KOPT-K1 (cell line): Measurements from ENCODE around the gene PDE11A.
"Not testable (repeated sequence)": the region's sequence is repeated elsewhere in the genome, so short reads cannot be mapped to it uniquely, and the experiment has no call there.

Experiments used
- H3K27ac ChIP-seq: fragments of 200-600 bp; sonication (generic); 2 replicates; pipeline ENCODE4 v1.5.1; 2016; ENCODE audit warnings: antibody characterized with exemption, mild to moderate bottlenecking, low read depth, low read length; ENCODE audit not compliant: poor library complexity, severe bottlenecking
- H3K36me3 ChIP-seq: fragments of 200-600 bp; sonication (generic); 2 replicates; pipeline ENCODE4 v1.5.1; 2017; ENCODE audit warnings: antibody characterized with exemption, mild to moderate bottlenecking, low read length, moderate library complexity; ENCODE audit not compliant: insufficient read depth
- H3K9me3 ChIP-seq: fragments of 200-600 bp; sonication (generic); 2 replicates; pipeline ENCODE4 v1.5.1; 2017; ENCODE audit warnings: antibody characterized with exemption, low read length, mild to moderate bottlenecking; ENCODE audit not compliant: insufficient read depth, poor library complexity, severe bottlenecking

The PDE11A gene

DNA sequence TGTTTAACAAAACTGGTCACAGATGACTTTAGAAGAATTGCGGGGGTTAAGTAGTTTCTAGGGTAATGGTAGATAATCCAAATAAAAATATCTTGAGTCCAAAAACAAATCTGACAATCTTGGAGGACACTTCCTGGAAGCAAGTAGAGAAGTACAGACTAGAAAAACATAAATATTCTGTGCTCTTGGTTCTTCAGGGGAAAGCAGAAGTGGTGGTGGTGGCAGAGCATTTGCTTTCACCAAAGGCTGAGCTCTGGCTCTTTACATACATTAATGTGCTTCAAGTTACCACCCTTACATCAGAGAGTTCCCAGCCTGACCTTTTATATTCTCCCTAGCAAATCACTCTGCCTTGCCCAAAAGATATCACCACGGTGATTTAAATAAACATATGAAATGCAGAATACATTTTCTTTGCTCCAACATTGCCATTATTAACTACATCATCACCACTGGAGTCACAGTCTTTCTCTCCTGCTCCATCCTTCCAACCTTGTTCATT lies 15.3 kb downstream of the PDE11A start:
- Histone ChIP-seq H3K27ac (no peak overlapping the region), H3K36me3 (no peaks in the 10 kb centered on the region), H3K9me3 (no peaks in the 10 kb centered on the region)

DNA sequence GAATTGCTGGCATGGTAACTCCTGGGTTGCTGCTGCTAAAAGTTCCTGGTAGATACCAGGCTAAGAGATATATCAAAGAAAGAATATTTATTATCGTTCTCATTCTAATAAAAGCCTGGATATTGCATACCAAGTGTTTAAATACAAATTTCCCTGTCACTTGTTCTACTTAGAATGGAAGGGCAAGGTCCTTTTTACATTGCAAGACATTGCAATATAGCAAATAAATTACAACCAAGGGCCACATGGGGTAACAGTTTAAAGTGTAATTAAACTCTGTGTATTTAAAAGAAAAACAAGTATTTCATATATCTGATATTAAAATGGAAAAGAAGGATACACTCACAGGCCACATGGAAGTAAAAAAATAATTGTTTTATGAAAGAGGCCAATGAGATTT lies 16.2 kb downstream of the PDE11A start:
- Histone ChIP-seq H3K27ac (no peak overlapping the region), H3K9me3 (no peaks in the 10 kb centered on the region), H3K36me3 (no peaks in the 10 kb centered on the region)

GRCh38 chr2:178051257-178051656 lies 21.3 kb downstream of the PDE11A start:
- not testable (repeated sequence) for H3K27ac ChIP-seq, H3K36me3 ChIP-seq, H3K9me3 ChIP-seq

GRCh38 chr2:178047391-178047790 lies 25.2 kb downstream of the PDE11A start:
- H3K9me3 ChIP-seq, result no peaks in the 10 kb centered on the region
- H3K27ac ChIP-seq, result no peak overlapping the region
- no peaks in the 10 kb centered on the region for H3K36me3 ChIP-seq

DNA sequence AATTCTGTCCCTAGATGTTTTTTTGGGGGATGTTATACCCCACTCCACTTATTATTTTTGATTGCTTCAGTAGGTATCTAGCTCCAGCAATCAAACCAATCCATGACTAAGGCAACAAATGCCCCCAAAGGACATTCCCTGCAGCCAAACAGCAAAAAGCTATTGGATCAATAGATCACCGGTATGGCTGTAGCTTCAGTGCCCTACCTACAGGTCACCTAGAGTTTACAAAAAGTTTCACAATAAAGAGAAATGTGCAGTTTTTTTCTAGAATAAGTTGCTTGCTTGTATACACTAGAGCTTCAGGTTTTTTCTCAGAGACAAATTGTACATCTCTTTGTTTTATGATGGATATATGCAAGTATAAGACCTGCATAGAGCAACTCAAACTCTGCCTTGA lies 27.7 kb downstream of the PDE11A start:
- Histone ChIP-seq H3K36me3 (no peaks in the 10 kb centered on the region), H3K9me3 (no peaks in the 10 kb centered on the region), H3K27ac (no peak overlapping the region)

DNA sequence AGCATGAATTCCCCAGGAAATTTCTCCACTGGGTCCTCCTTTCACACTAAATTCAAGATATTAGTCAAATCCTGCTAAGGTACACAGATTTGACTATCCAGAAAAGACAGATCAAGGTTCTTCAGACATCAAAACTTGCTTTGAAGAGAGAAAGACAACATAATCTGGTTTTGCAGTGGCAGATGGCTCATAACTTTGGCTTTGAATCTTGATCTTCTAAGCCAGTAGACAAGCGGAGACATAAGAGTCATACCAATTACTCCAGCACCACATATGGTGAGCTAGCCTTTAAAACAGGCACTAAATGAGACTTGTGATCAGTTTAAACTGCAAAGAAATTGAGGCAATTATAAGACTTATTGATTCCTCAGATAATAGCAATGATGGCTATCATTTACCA lies 29.3 kb downstream of the PDE11A start:
- H3K27ac ChIP-seq, result no peak overlapping the region
- no peaks in the 10 kb centered on the region for H3K9me3 ChIP-seq
- H3K36me3 ChIP-seq, result no peaks in the 10 kb centered on the region

DNA sequence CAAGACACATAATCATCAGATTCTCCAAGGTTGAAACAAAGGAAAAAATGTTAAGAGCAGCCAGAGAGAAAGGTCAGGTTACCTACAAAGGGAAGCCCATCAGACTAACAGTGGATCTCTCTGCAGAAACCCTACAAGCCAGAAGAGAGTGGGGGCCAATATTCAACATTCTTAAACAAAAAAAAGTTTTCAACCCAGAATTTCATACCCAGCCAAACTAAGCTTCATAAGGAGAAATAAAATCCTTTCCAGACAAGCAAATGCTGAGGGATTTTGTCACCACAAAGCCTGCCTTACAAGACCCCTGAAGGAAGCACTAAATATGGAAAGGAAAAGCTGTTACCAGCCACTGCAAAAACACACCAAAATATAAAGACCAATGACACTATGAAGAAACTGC lies 39.0 kb downstream of the PDE11A start:
- not testable (repeated sequence) for H3K36me3 ChIP-seq, H3K9me3 ChIP-seq, H3K27ac ChIP-seq

GRCh38 chr2:178029342-178029741 lies 43.2 kb downstream of the PDE11A start:
- Histone ChIP-seq H3K27ac (no peak overlapping the region), H3K9me3 (no peaks in the 10 kb centered on the region), H3K36me3 (no peaks in the 10 kb centered on the region)

GRCh38 chr2:178025551-178026185 lies 46.9 kb downstream of the PDE11A start:
- Histone ChIP-seq H3K9me3 (no peaks in the 10 kb centered on the region), H3K27ac (no peak overlapping the region), H3K36me3 (no peaks in the 10 kb centered on the region)

DNA sequence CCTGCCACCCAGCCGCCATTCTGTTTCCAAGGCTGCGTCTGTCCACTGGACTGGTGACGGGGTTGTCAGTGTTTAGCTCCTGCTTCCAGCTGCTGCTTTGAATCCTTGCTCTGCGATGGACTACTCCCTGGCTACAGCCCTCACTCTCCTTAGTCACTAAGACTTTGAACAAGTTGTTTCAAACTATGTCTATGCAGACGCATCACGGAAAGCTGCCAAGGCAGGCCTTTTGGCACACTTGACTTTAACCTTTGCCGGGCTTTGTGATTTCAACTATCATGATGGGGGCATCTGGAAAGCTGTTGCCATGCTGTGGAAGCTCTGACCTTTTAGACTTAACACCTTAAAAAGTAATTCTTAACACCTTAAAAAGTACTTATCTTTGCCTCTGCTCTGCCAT lies 54.4 kb downstream of the PDE11A start:
- Histone ChIP-seq H3K9me3 (no peaks in the 10 kb centered on the region), H3K27ac (no peak overlapping the region), H3K36me3 (no peaks in the 10 kb centered on the region)

DNA sequence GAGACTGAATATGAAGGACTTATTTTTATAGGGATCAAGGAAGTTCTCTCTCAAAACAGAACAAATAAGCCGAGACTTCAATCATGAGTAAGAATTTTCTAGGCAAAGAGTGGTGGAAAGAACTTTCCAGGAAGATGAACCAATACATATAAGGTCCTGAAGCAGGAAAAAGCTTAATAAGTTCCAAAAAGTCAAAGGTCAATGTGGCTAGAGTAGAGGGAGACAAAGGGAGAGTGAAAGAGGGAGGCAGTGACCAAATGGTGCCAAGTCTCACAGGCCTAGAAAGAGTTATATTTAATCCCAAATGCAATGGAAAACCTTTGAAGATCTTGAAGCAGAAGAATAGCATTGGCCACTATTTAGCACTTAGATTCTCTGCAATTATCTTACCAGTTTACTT lies 56.0 kb downstream of the PDE11A start:
- Histone ChIP-seq H3K9me3 (no peaks in the 10 kb centered on the region), H3K27ac (no peak overlapping the region), H3K36me3 (no peaks in the 10 kb centered on the region)

DNA sequence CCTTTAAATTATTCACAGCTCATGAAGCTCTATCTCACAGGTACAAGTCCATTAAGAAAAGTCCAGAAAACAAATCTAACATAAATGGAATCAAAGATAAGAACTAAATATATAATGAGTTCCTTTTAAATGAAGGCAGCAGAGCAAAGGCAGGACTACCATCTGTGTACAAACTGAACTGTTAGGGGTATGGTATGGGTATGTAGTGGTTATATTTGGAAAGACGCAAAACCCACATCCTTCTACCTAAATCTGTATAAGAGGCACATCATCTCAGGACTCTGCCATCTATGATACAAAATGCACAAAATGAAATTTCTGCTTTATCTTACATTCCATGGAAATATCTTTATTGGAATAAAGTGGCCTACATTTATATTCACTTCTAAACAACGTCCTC lies 59.9 kb downstream of the PDE11A start:
- Histone ChIP-seq H3K27ac (no peak overlapping the region), H3K9me3 (no peaks in the 10 kb centered on the region), H3K36me3 (no peaks in the 10 kb centered on the region)

GRCh38 chr2:178009813-178010212 lies 62.8 kb downstream of the PDE11A start:
- Histone ChIP-seq H3K27ac (no peak overlapping the region), H3K36me3 (no peaks in the 10 kb centered on the region), H3K9me3 (no peaks in the 10 kb centered on the region)

DNA sequence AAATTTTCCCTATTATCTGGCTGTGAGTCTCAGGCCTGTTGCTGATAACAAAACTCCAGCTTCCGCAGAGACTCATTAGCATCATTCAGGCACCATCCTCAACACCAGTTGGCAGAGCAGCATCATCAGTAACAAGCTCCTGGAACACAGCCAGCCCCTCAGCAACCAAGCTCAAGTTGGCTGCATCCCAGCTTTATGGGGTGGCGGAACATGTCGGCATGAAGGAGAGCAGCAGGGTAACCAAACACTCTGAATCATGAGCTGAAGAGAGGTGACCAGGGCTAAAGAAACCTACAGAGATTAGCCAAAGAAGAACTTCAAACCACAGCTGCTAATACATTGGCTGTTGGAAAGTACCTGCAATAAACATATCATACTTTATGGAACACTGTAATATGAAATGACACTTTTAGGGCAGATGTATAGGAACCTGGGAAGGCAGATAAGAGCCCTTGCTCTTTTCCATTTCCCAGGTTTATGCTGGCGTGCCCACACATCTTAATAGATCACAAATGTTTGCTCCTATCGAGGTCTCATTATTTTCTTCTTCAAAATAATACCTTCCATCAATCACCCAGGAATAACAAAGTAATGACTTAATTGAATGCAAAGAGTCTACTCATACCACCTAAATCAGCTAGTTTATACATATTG lies 63.8 kb downstream of the PDE11A start:
- Histone ChIP-seq H3K9me3 (no peaks in the 10 kb centered on the region), H3K36me3 (no peaks in the 10 kb centered on the region), H3K27ac (no peak overlapping the region)

- Histone ChIP-seq H3K27ac (no peak overlapping the region), H3K9me3 (no peaks in the 10 kb centered on the region), H3K36me3 (no peaks in the 10 kb centered on the region)
These were observed 65.9 kb downstream of the PDE11A start for GRCh38 chr2:178006710-178007109.

DNA sequence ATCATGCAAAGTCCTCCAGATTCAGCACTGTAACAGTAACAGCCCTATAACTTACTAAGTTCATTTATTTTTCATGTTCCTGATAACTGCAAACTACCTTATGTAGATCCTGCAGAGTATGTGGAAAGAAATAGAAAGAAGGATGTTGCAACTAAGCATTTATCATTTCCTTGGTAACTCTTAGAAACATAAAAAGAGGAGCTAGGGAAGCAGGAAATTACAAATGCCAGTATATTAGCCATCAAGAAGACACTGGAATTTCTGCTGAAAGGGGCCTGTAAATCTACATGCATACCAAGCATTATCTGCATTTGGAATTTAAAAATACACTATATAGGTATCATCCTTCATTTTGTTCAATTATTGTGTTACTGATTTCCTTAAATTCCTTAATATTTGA lies 66.8 kb downstream of the PDE11A start:
- H3K27ac ChIP-seq, result no peak overlapping the region
- H3K36me3 ChIP-seq, result no peaks in the 10 kb centered on the region
- no peaks in the 10 kb centered on the region for H3K9me3 ChIP-seq
